Measurements from ENCODE around the gene SAGE1. TPM values are rescaled to one million over a fixed set of nuclear protein-coding genes. Genes with fewer than 3 reads are reported as not detected.

SAGE1 gene
- total RNA-seq, 1 experiment from 2014 or later, result not detected

- no peak for TF ChIP-seq ELF4 (CRISPR knock-in tag; IDR thresholded peaks at IDR 0.05; ENCODE audit: low read depth)
- TF ChIP-seq ZNF512 (CRISPR knock-in tag; IDR thresholded peaks at IDR 0.05; ENCODE audit: borderline replicate concordance), result no peak
- no peak for TF ChIP-seq IRF1 (CRISPR knock-in tag; IDR thresholded peaks at IDR 0.05)
- no peak for TF ChIP-seq ARID4B (CRISPR knock-in tag; IDR thresholded peaks at IDR 0.05; ENCODE audit: borderline replicate concordance)
- no peak for TF ChIP-seq GABPB1 (CRISPR knock-in tag; IDR thresholded peaks at IDR 0.05)
- no peak for TF ChIP-seq ZNF416 (CRISPR knock-in tag; IDR thresholded peaks at IDR 0.05)
- TF ChIP-seq GTF2I (CRISPR knock-in tag; conservative IDR thresholded peaks at IDR 0.05), result no peak
- no peak for TF ChIP-seq ATF3 (CRISPR knock-in tag; conservative IDR thresholded peaks at IDR 0.05)
- TF ChIP-seq HMGXB4 (CRISPR knock-in tag; IDR thresholded peaks at IDR 0.05), result no peak
- no peak for TF ChIP-seq RORB (CRISPR knock-in tag; IDR thresholded peaks at IDR 0.05)
- no peak for TF ChIP-seq AR (CRISPR knock-in tag; IDR thresholded peaks at IDR 0.05)
Observed at GRCh38 chrX:135890087-135890585, 3.4 kb upstream of the SAGE1 start (continued).

GRCh38 chrX:135892781-135893180, 735 bp upstream of the SAGE1 start:
- Mint-ChIP-seq H3K4me1 (no peaks in the 10 kb centered on the region), H3K27me3 (ENCODE audit: low read depth) (no peaks in the 10 kb centered on the region), H3K9me3 (peaks cover 19% of the 10 kb centered on the region), H3K36me3 (peaks cover 10% of the 10 kb centered on the region), H3K4me3 (no peak overlapping the region), H3K27ac (no peak overlapping the region)
- no peak for TF ChIP-seq FOXP1 (CRISPR knock-in tag; IDR thresholded peaks at IDR 0.05; ENCODE audit: borderline replicate concordance)
- no peak for TF ChIP-seq SP1 (CRISPR knock-in tag; conservative IDR thresholded peaks at IDR 0.05)
- TF ChIP-seq OVOL2 (CRISPR knock-in tag; IDR thresholded peaks at IDR 0.05; ENCODE audit: borderline replicate concordance), result no peak
- DNase-seq (ENCODE audit: low spot score) (no peak), ATAC-seq (no peak)
- ChIA-PET POLR2A (no interaction called here), CTCF (no interaction called here)

Measured in WTC11 (cell line).